Measurements from ENCODE around the gene OR4E1. TPM values are rescaled to one million over a fixed set of nuclear protein-coding genes. Genes with fewer than 3 reads are reported as not detected.
"Not testable (repeated sequence)": the region's sequence is repeated elsewhere in the genome, so short reads cannot be mapped to it uniquely, and the experiment has no call there.

The OR4E1 gene
- total RNA-seq, 1 donor from 2014 or later = not detected

GRCh38 chr14:21634840-21635239, 38.8 kb downstream of the OR4E1 start, which contains the start of gene OR10G2:
Gene OR10G2, minus strand, starts transcription at chr14:21634940. Its CDS starts 98 bp downstream, at chr14:21634842.
- TF ChIP-seq, protein P1, sequence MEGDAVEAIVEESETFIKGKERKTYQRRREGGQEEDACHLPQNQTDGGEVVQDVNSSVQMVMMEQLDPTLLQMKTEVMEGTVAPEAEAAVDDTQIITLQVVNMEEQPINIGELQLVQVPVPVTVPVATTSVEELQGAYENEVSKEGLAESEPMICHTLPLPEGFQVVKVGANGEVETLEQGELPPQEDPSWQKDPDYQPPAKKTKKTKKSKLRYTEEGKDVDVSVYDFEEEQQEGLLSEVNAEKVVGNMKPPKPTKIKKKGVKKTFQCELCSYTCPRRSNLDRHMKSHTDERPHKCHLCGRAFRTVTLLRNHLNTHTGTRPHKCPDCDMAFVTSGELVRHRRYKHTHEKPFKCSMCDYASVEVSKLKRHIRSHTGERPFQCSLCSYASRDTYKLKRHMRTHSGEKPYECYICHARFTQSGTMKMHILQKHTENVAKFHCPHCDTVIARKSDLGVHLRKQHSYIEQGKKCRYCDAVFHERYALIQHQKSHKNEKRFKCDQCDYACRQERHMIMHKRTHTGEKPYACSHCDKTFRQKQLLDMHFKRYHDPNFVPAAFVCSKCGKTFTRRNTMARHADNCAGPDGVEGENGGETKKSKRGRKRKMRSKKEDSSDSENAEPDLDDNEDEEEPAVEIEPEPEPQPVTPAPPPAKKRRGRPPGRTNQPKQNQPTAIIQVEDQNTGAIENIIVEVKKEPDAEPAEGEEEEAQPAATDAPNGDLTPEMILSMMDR (IDR thresholded peaks at IDR 0.05; ENCODE audit: unreplicated experiment) = no peak

DNA sequence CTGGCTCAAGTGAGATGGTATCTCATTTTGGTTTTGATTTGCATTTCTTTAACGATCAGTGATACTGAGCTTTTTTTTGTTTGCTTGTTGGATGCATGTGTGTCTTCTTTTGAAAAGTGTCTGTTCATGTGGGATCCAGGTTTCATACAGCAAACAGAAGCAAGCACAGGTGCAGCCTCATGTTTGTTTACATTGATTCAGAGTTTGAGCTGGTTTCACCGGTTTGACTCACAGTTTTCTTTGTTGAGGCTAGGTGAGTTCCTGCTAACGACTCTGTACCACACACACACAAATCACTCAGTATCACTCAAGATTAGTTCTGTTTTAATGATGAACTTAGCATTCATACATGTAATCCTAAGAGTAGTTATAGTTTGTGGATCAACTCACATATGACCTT, 42.5 kb downstream of the OR4E1 start:
- H3K4me1 Mint-ChIP-seq (ENCODE audit: unreplicated experiment) = no peaks in the 10 kb centered on the region
- no peaks in the 10 kb centered on the region for H3K36me3 Mint-ChIP-seq (ENCODE audit: low read depth, unreplicated experiment)
- TF ChIP-seq, protein P1 (IDR thresholded peaks at IDR 0.05; ENCODE audit: unreplicated experiment) = no peak
- no peak overlapping the region for H3K4me3 Mint-ChIP-seq (ENCODE audit: unreplicated experiment)
- H3K27ac Mint-ChIP-seq (ENCODE audit: unreplicated experiment) = no peak overlapping the region
- H3K27me3 Mint-ChIP-seq (ENCODE audit: unreplicated experiment) = no peaks in the 10 kb centered on the region
- no peak for DNase-seq (ENCODE audit: low spot score)
- H3K9me3 Mint-ChIP-seq (ENCODE audit: unreplicated experiment) = no peaks in the 10 kb centered on the region

More at GRCh38 chr14:21634840-21635239, 38.8 kb downstream of the OR4E1 start, which contains the start of gene OR10G2:
- Mint-ChIP-seq H3K9me3 (ENCODE audit: unreplicated experiment) (no peaks in the 10 kb centered on the region), H3K4me1 (ENCODE audit: unreplicated experiment) (no peaks in the 10 kb centered on the region), H3K36me3 (ENCODE audit: low read depth, unreplicated experiment) (no peaks in the 10 kb centered on the region), H3K27me3 (ENCODE audit: unreplicated experiment) (no peaks in the 10 kb centered on the region), H3K27ac (ENCODE audit: unreplicated experiment) (no peak within 1 kb of the TSS), H3K4me3 (ENCODE audit: unreplicated experiment) (no peak within 1 kb of the TSS)
- no peak for DNase-seq (ENCODE audit: low spot score)

GRCh38 chr14:21630503-21630902, 43.1 kb downstream of the OR4E1 start:
- DNase-seq (ENCODE audit: low spot score); H3K36me3 Mint-ChIP-seq (ENCODE audit: low read depth, unreplicated experiment); H3K27me3 Mint-ChIP-seq (ENCODE audit: unreplicated experiment); H3K4me1 Mint-ChIP-seq (ENCODE audit: unreplicated experiment); H3K9me3 Mint-ChIP-seq (ENCODE audit: unreplicated experiment); H3K27ac Mint-ChIP-seq (ENCODE audit: unreplicated experiment); H3K4me3 Mint-ChIP-seq (ENCODE audit: unreplicated experiment): not testable (repeated sequence)

GRCh38 chr14:21626491-21627230, 47.0 kb downstream of the OR4E1 start:
- TF ChIP-seq, protein P1 (IDR thresholded peaks at IDR 0.05; ENCODE audit: unreplicated experiment) = no peak
- no peak overlapping the region for H3K27ac Mint-ChIP-seq (ENCODE audit: unreplicated experiment)
- H3K4me1 Mint-ChIP-seq (ENCODE audit: unreplicated experiment) = no peaks in the 10 kb centered on the region
- peaks cover 2% of the 10 kb centered on the region for H3K27me3 Mint-ChIP-seq (ENCODE audit: unreplicated experiment)
- H3K9me3 Mint-ChIP-seq (ENCODE audit: unreplicated experiment) = no peaks in the 10 kb centered on the region
- no peak for DNase-seq (ENCODE audit: low spot score)
- H3K36me3 Mint-ChIP-seq (ENCODE audit: low read depth, unreplicated experiment) = no peaks in the 10 kb centered on the region
- H3K4me3 Mint-ChIP-seq (ENCODE audit: unreplicated experiment) = no peak overlapping the region

Other genes with a start within 250 kb of the OR4E1 start
- 144 TPM for gene CHD8, start 217.7 kb downstream of the OR4E1 start, total RNA-seq (ENCODE audit: unreplicated experiment)
- 25.0 TPM for gene RAB2B, start 196.9 kb downstream of the OR4E1 start, total RNA-seq (ENCODE audit: unreplicated experiment)
- 70.8 TPM for gene TOX4, start 196.6 kb downstream of the OR4E1 start, total RNA-seq (ENCODE audit: unreplicated experiment)
- 46.1 TPM for gene METTL3, start 162.5 kb downstream of the OR4E1 start, total RNA-seq (ENCODE audit: unreplicated experiment)
- 38.4 TPM for gene SALL2, start 147.5 kb downstream of the OR4E1 start, total RNA-seq (ENCODE audit: unreplicated experiment)
- not detected for gene OR10G3, start 93.7 kb downstream of the OR4E1 start, total RNA-seq (ENCODE audit: unreplicated experiment)
- not detected for gene OR10G2, start 38.9 kb downstream of the OR4E1 start, total RNA-seq (ENCODE audit: unreplicated experiment)
- gene OR4E2, start 20.0 kb downstream of the OR4E1 start, total RNA-seq (ENCODE audit: unreplicated experiment) = not detected